Loucy (cell line): ENCODE results near the gene TMIE.

Experiments used
- H2AFZ ChIP-seq: fragments of 200-600 bp; sonication (generic); 2 replicates; pipeline ENCODE4 v1.6.0; 2016; ENCODE audit warnings: antibody characterized with exemption, mild to moderate bottlenecking, low read length, moderate library complexity
- H3F3A ChIP-seq: fragments of 200-600 bp; 2 replicates; pipeline ENCODE4 v1.6.0; 2016; ENCODE audit warnings: antibody characterized with exemption, low read depth, mild to moderate bottlenecking
- H3K27me3 ChIP-seq: fragments of 200-600 bp; sonication (generic); 2 replicates; pipeline ENCODE4 v1.6.1; 2014; ENCODE audit warnings: low read length, mild to moderate bottlenecking; ENCODE audit not compliant: insufficient read depth, poor library complexity, severe bottlenecking
- H3K36me3 ChIP-seq: fragments of 200-600 bp; sonication (generic); 2 replicates; pipeline ENCODE4 v1.6.1; 2016; ENCODE audit warnings: low read length; ENCODE audit not compliant: insufficient read depth
- H3K4me1 ChIP-seq: fragments of 200-600 bp; sonication (generic); 2 replicates; pipeline ENCODE4 v1.5.1; 2014; ENCODE audit warnings: low read length, mild to moderate bottlenecking; ENCODE audit not compliant: insufficient read depth, poor library complexity, severe bottlenecking
- H3K4me2 ChIP-seq: fragments of 200-600 bp; sonication (generic); 2 replicates; pipeline ENCODE4 v1.6.0; 2014; ENCODE audit warnings: antibody characterized with exemption, low read length, low read depth, mild to moderate bottlenecking; ENCODE audit not compliant: poor library complexity, severe bottlenecking
- H3K4me3 ChIP-seq: fragments of 200-600 bp; sonication (generic); 2 replicates; pipeline ENCODE4 v1.5.1; 2014; ENCODE audit warnings: low read length, mild to moderate bottlenecking, mixed read lengths; ENCODE audit not compliant: poor library complexity, severe bottlenecking
- H3K79me2 ChIP-seq: fragments of 200-600 bp; sonication (generic); 2 replicates; pipeline ENCODE4 v1.6.1; 2014; ENCODE audit warnings: low read length; ENCODE audit not compliant: insufficient read depth
- H3K9ac ChIP-seq: fragments of 200-600 bp; sonication (generic); 2 replicates; pipeline ENCODE4 v1.6.0; 2014; ENCODE audit warnings: mild to moderate bottlenecking, low read depth, low read length, moderate library complexity; ENCODE audit not compliant: poor library complexity, severe bottlenecking
- H3K9me2 ChIP-seq: fragments of 200-600 bp; sonication (generic); replicated peaks from 2 replicates; pipeline ENCODE4 v1.6.1; 2016; ENCODE audit warnings: low read depth, low read length, mixed read lengths
- H3K9me3 ChIP-seq: fragments of 200-600 bp; sonication (generic); 2 replicates; pipeline ENCODE4 v1.6.1; 2014; ENCODE audit warnings: mild to moderate bottlenecking, antibody characterized with exemption, low read length, low read depth; ENCODE audit not compliant: insufficient read depth
- H4K20me1 ChIP-seq: fragments of 200-600 bp; sonication (generic); 2 replicates; pipeline ENCODE4 v1.6.0; 2014; ENCODE audit warnings: antibody characterized with exemption, low read length, mild to moderate bottlenecking; ENCODE audit not compliant: insufficient read depth, poor library complexity, severe bottlenecking
- EZH2phosphoT487 ChIP-seq: fragments of 200-600 bp; IDR thresholded peaks from 2 replicates; pipeline ENCODE4 v1.6.1; 2018; ENCODE audit warnings: antibody characterized with exemption, mild to moderate bottlenecking, moderate library complexity, borderline replicate concordance
- TF ChIP-seq, protein P1 (sequence below): fragments of 200-600 bp; sonication (generic); conservative IDR thresholded peaks from 2 replicates; pipeline ENCODE4 v1.5.1; 2014; ENCODE audit warnings: mild to moderate bottlenecking, antibody characterized with exemption, low read length

Gene TMIE

DNA sequence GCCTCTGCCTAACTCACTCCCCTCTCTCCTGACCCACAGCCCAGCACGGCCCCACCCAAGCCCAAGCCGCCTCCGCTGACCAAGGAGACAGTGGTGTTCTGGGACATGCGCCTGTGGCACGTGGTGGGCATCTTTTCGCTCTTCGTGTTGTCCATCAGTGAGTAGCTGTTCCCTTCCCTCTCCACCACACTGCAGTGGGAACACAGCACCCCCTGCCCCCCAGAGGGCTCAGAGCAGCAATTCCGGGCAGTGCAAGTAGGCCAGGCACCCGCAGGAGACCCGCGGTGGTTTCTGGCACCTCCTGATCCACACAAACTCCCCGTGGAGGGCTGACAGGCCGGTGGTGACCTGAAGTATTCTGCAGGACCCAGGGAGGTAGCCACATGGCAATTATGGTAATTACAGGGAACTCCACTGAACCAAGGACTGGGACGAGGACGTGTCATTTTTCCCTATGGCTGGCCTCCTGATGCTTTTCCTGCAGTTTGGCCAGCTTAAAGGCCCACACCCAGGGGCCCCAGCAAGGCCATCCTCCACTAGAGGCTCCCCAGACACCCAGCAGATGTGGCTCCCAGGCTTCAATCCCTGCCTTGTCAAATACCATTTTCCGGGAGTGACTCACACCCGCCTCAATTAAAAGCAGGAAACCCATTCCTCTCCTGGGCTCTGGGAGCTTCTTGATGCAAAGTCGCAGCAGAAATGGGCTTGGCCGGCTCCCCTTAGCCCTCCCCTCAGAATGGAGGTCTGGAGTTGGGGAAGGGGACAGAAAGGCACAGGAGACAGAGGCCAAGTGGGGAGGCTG lies 4.8 kb downstream of the TMIE start:
- no peaks in the 10 kb centered on the region for H3K79me2 ChIP-seq
- no peaks in the 10 kb centered on the region for H3K4me1 ChIP-seq
- H3K27me3 ChIP-seq, result no peaks in the 10 kb centered on the region
- H4K20me1 ChIP-seq, result no peaks in the 10 kb centered on the region
- H3K36me3 ChIP-seq, result no peaks in the 10 kb centered on the region
- H3K9me2 ChIP-seq, result no peaks in the 10 kb centered on the region
- no peaks in the 10 kb centered on the region for H3K9me3 ChIP-seq
- H3K9ac ChIP-seq, result no peak overlapping the region
- no peak overlapping the region for H3K4me2 ChIP-seq
- no peak overlapping the region for H3K4me3 ChIP-seq
- TF ChIP-seq, protein P1, sequence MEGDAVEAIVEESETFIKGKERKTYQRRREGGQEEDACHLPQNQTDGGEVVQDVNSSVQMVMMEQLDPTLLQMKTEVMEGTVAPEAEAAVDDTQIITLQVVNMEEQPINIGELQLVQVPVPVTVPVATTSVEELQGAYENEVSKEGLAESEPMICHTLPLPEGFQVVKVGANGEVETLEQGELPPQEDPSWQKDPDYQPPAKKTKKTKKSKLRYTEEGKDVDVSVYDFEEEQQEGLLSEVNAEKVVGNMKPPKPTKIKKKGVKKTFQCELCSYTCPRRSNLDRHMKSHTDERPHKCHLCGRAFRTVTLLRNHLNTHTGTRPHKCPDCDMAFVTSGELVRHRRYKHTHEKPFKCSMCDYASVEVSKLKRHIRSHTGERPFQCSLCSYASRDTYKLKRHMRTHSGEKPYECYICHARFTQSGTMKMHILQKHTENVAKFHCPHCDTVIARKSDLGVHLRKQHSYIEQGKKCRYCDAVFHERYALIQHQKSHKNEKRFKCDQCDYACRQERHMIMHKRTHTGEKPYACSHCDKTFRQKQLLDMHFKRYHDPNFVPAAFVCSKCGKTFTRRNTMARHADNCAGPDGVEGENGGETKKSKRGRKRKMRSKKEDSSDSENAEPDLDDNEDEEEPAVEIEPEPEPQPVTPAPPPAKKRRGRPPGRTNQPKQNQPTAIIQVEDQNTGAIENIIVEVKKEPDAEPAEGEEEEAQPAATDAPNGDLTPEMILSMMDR, result no peak
- no peak for TF ChIP-seq EZH2phosphoT487
- H3F3A ChIP-seq, result no peaks in the 10 kb centered on the region
- H2AFZ ChIP-seq, result no peak overlapping the region

DNA sequence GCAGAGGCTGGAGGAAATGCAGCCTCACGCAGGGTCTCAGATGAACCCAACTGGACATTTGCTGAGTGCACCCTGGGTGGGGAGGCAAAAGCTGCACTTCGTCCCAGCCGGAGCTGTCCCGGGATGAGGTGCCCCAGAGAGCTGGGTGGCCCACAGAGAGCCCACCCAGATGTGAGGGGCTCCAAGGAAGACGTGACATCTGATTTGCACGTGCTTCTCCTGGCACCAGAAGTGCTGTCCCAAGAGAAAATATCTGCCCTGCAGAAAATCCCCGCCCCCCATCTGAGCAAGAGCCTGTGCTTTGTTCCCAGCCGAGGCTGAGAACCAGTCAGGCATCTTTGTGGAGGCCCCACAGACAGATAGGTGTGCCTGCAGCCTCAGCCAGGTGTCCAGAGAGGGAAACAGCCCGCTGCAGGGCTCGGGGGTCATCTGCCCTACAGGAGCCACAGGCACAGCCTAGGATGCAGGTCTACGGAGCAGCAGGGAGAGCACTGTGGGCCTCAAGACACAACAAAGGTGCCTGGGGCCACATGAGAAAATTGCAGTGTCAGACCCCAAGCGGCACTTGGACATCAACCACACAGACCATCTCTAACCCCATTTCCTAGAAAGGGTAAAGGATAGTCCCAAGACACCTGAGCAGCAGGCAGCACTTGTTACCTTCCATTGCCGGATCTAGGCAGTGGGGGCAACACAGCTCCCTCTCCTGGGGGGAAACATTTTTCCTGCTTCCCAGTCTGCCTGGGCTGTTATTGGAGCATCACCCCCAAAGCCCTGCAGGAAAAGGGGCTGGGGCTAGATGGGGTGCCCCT lies 5.8 kb downstream of the TMIE start:
- no peaks in the 10 kb centered on the region for H3K4me1 ChIP-seq
- H2AFZ ChIP-seq, result no peak overlapping the region
- TF ChIP-seq, protein P1, result no peak
- TF ChIP-seq EZH2phosphoT487, result no peak
- H3K27me3 ChIP-seq, result no peaks in the 10 kb centered on the region
- no peaks in the 10 kb centered on the region for H3K36me3 ChIP-seq
- H3K9me3 ChIP-seq, result no peaks in the 10 kb centered on the region
- no peak overlapping the region for H3K4me2 ChIP-seq
- no peaks in the 10 kb centered on the region for H3F3A ChIP-seq
- H3K4me3 ChIP-seq, result no peak overlapping the region
- H4K20me1 ChIP-seq, result no peaks in the 10 kb centered on the region
- no peaks in the 10 kb centered on the region for H3K79me2 ChIP-seq
- no peak overlapping the region for H3K9ac ChIP-seq
- H3K9me2 ChIP-seq, result no peaks in the 10 kb centered on the region

DNA sequence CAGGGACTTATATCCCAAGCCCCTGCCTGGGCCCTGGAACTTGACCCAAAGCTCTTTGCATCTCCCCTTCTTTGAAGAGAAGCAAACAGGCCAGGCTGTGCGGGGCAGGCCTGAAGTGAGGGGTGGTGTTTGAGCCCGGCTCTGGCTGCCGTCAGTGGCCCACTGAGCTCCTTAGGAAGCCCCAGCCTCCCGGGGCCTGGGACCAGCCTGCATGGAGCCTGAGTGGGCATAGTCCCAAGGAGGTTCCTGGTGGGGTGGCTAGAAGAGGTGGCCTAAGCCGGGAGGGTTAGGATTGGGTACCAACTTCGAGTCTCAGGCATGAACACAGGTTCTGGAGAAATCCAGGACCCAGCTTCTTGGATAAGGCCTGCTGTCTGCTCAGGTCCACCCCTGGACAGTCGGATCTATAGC lies 6.4 kb downstream of the TMIE start:
- no peaks in the 10 kb centered on the region for H3K27me3 ChIP-seq
- TF ChIP-seq, protein P1, result no peak
- TF ChIP-seq EZH2phosphoT487, result no peak
- no peaks in the 10 kb centered on the region for H3K9me3 ChIP-seq
- no peaks in the 10 kb centered on the region for H3K36me3 ChIP-seq
- H3K4me3 ChIP-seq, result no peak overlapping the region
- H2AFZ ChIP-seq, result no peak overlapping the region
- no peaks in the 10 kb centered on the region for H4K20me1 ChIP-seq
- H3K9me2 ChIP-seq, result no peaks in the 10 kb centered on the region
- no peaks in the 10 kb centered on the region for H3F3A ChIP-seq
- no peak overlapping the region for H3K4me2 ChIP-seq
- H3K79me2 ChIP-seq, result no peaks in the 10 kb centered on the region
- H3K4me1 ChIP-seq, result no peaks in the 10 kb centered on the region
- no peak overlapping the region for H3K9ac ChIP-seq
